IMR-90 (cell line): Measurements from ENCODE around the gene GLIPR1.

Experiments used
- BHLHE40 ChIP-seq: fragments of 150-350 bp; IDR thresholded peaks from 2 replicates; pipeline ENCODE4 v1.6.1; 2016; ENCODE audit warnings: mild to moderate bottlenecking, low read depth, low read length
- CEBPB ChIP-seq: IDR thresholded peaks from 2 replicates; pipeline ENCODE4 v1.6.1; 2012; ENCODE audit warnings: low read depth, low read length, improper control_type of control experiment
- POLR2A ChIP-seq: IDR thresholded peaks from 2 replicates; pipeline ENCODE4 v1.6.1; 2012; ENCODE audit warnings: mild to moderate bottlenecking, low read depth, low read length
- RCOR1 ChIP-seq: IDR thresholded peaks from 2 replicates; pipeline ENCODE4 v1.6.1; 2012; ENCODE audit warnings: mild to moderate bottlenecking, low read length, improper control_type of control experiment; ENCODE audit not compliant: insufficient replicate concordance
- RFX5 ChIP-seq: IDR thresholded peaks from 2 replicates; pipeline ENCODE4 v1.8.0; 2012; ENCODE audit warnings: low read depth, mild to moderate bottlenecking, low read length, moderate library complexity
- SMC3 ChIP-seq: fragments of 150-350 bp; IDR thresholded peaks from 2 replicates; pipeline ENCODE4 v1.6.1; 2016; ENCODE audit warnings: low read depth, mild to moderate bottlenecking, antibody characterized with exemption, low read length, moderate library complexity
- TF ChIP-seq, protein P1 (sequence below): conservative IDR thresholded peaks from 2 replicates; pipeline ENCODE4 v1.5.1; 2012; ENCODE audit warnings: mild to moderate bottlenecking, low read depth, low read length, improper control_type of control experiment
- TF ChIP-seq, protein P2 (sequence below): fragments of 150-350 bp; IDR thresholded peaks from 2 replicates; pipeline ENCODE4 v1.6.1; 2016; ENCODE audit warnings: low read depth, mild to moderate bottlenecking, low read length, moderate library complexity, borderline replicate concordance

DNA sequence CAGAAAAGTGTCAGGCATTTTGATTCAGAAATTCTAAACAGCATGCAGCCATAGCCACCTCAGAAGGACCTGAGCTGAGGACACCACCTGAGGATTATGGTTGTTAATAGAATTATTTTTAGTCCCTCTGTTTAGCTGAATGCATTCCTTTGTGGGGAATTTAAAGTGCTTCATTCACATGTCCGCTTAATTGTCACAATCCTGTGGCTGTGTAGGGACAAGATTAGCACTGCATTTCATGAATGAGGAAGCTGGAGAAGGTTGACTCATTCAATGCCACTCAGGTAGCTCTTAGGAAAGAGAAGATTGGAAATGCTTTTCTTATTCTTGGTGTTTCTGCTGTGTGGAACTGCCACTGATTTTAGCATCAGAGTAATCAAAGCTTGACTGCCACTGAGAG lies 72.8 kb downstream of the GLIPR1 start:
- TF ChIP-seq, protein P1, sequence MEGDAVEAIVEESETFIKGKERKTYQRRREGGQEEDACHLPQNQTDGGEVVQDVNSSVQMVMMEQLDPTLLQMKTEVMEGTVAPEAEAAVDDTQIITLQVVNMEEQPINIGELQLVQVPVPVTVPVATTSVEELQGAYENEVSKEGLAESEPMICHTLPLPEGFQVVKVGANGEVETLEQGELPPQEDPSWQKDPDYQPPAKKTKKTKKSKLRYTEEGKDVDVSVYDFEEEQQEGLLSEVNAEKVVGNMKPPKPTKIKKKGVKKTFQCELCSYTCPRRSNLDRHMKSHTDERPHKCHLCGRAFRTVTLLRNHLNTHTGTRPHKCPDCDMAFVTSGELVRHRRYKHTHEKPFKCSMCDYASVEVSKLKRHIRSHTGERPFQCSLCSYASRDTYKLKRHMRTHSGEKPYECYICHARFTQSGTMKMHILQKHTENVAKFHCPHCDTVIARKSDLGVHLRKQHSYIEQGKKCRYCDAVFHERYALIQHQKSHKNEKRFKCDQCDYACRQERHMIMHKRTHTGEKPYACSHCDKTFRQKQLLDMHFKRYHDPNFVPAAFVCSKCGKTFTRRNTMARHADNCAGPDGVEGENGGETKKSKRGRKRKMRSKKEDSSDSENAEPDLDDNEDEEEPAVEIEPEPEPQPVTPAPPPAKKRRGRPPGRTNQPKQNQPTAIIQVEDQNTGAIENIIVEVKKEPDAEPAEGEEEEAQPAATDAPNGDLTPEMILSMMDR: no peak
- TF ChIP-seq CEBPB (no peak), POLR2A (no peak), RFX5 (no peak), BHLHE40 (no peak), SMC3 (no peak), RCOR1 (no peak)
- TF ChIP-seq, protein P2, sequence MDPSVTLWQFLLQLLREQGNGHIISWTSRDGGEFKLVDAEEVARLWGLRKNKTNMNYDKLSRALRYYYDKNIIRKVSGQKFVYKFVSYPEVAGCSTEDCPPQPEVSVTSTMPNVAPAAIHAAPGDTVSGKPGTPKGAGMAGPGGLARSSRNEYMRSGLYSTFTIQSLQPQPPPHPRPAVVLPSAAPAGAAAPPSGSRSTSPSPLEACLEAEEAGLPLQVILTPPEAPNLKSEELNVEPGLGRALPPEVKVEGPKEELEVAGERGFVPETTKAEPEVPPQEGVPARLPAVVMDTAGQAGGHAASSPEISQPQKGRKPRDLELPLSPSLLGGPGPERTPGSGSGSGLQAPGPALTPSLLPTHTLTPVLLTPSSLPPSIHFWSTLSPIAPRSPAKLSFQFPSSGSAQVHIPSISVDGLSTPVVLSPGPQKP: no peak
